HG03139 (cell line): ENCODE data around the gene POU2F1.

Experiments used
- ATAC-seq: cut with Tn5 transposase; IDR thresholded peaks from one replicate; pipeline ENCODE4 v1.9.1; 2021; ENCODE audit not compliant: unreplicated experiment

POU2F1 gene

GRCh38 chr1:167359295-167359694, 138.6 kb downstream of the POU2F1 start:
- no peak for ATAC-seq

- ATAC-seq = no peak
These were observed 139.4 kb downstream of the POU2F1 start for GRCh38 chr1:167360120-167360519.

GRCh38 chr1:167362638-167363037, 142.0 kb downstream of the POU2F1 start:
- ATAC-seq = no peak

DNA sequence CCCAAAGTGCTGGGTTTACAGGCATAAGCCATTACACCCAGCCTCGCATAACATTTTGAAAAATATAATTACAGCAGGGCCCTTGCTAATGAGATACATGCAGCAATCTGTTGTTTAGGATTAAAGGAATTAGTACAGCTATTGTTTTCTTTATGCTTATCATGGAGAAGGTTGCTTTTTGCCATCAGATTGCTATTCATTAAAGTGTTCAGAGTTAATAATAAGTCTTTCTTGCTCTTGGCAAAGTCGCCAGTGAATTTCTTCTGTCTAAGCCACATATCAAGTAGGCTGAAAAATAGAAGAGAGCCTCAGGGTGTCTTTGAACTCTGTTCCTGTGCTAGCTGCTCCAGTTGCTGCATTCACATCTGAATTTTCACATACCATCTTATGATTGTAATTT, 144.1 kb downstream of the POU2F1 start:
- ATAC-seq = no peak

DNA sequence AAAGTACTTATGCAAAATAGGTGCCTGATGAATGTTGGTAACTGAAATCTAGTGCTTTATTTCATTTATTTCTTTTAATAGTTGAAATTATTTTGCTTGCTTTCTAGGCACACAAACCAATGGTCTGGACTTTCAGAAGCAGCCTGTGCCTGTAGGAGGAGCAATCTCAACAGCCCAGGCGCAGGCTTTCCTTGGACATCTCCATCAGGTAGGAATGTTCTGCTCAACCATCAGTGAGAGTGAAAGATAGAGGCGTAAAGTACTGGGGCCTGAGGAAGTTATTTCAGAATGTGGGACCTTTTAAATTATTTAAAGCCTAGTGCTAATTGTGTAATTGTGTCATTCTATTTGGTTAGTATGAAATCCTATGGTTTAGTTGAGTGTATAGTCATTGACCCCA, 144.7 kb downstream of the POU2F1 start:
- no peak for ATAC-seq

GRCh38 chr1:167367705-167368104, 147.0 kb downstream of the POU2F1 start:
- no peak for ATAC-seq

- ATAC-seq = no peak
These were observed 148.5 kb downstream of the POU2F1 start for GRCh38 chr1:167369175-167369574.

- ATAC-seq = no peak
These were observed 149.2 kb downstream of the POU2F1 start for GRCh38 chr1:167369933-167370332.

GRCh38 chr1:167371030-167371429, 150.3 kb downstream of the POU2F1 start:
- ATAC-seq = no peak

DNA sequence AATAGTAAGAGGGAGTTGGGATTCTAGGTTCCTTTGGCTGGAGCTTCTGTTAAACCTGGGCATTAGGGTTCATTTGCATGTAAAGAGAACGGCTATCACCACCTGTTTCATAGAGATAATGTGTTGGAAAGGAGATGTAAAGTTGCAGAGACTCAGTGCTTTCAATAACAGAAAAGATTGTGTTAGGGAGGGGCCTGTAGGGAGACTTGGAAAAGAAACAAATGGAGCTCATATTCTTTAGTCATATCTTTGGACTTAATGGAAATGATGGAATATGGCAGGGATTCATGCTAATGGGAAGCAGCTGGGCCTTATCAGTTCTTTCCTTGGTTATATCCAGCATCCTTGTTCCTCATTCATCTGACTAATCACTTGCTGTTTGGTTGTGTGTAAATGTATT, 152.7 kb downstream of the POU2F1 start:
- ATAC-seq = no peak

DNA sequence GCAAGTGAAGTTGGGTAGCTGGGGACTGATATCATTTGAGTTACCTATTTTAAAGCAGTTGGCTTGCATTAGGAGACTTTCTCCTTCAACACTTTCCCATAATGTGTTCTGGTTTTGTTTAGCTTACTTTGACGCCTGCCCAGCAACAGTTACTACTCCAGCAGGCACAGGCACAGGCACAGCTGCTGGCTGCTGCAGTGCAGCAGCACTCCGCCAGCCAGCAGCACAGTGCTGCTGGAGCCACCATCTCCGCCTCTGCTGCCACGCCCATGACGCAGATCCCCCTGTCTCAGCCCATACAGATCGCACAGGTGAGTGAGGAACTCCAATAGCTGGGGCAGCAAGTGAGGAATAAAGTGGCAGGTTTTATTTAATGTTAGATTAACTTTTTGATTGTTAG, 153.3 kb downstream of the POU2F1 start:
- ATAC-seq = no peak

DNA sequence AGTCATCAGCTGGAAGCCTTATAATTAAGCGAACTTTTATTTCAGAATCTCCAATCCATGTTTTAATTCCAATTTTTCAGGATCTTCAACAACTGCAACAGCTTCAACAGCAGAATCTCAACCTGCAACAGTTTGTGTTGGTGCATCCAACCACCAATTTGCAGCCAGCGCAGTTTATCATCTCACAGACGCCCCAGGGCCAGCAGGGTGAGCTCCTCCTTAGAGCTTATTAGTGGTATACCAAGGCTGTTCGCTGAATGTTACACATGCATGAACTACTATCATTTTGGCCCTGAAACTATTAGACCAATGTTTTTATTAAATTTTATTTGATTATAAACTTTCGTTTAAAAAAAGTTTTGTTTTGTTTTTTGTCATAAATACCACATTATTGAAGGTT, 155.3 kb downstream of the POU2F1 start:
- no peak for ATAC-seq

- no peak for ATAC-seq
These were observed 166.7 kb downstream of the POU2F1 start for GRCh38 chr1:167387251-167387910.

DNA sequence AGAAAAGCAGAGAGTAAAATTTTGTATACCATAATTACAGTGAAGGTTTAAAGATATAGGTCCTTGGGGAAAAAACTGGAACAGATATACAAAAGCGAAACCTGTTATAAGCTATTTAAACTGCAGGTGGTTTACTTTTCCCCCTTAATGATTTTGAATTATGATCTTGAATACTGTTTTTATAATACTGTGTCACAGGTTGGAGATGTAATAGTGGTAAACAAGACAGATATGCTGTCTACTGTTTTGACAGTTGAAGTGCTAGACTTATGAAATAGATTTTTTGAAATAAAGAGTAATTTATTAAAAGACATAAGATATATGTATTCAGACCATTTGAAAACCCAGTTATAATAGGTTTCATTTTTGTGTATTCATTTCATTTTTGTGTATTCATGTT, 168.3 kb downstream of the POU2F1 start:
- no peak for ATAC-seq

GRCh38 chr1:167392200-167392696, 171.6 kb downstream of the POU2F1 start:
- ATAC-seq = no peak

- ATAC-seq = no peak
These were observed 179.8 kb downstream of the POU2F1 start for GRCh38 chr1:167400359-167400953.

DNA sequence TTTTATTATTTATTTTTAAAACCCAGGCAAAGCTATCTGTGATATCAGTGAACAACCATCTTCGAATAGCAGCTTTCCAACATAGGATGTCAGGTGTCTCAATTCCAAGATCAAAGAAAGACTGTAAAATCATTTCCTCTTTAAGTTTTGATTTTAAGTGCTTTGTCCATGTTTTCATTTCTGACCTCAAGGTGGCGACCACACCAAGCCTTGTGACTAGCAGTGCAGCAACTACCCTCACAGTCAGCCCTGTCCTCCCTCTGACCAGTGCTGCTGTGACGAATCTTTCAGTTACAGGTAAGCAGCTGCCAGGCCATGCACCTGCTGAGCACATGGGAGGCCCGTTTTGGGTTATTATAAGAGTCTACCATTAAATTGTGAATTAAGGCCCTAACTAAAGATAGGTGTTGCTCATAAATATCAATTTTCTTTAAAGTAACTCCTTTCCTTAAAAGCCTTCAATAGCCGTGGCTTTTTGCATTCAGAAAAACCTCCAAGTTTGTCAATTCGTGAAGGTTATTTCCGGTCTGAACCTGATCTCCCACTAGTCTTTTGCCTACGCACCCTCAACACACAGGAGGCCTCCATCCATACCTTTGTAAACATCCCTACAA, 180.7 kb downstream of the POU2F1 start:
- no peak for ATAC-seq

- no peak for ATAC-seq
These were observed 183.6 kb downstream of the POU2F1 start for GRCh38 chr1:167404161-167404888.

- ATAC-seq = no peak
These were observed 184.2 kb downstream of the POU2F1 start for GRCh38 chr1:167404908-167405307.

DNA sequence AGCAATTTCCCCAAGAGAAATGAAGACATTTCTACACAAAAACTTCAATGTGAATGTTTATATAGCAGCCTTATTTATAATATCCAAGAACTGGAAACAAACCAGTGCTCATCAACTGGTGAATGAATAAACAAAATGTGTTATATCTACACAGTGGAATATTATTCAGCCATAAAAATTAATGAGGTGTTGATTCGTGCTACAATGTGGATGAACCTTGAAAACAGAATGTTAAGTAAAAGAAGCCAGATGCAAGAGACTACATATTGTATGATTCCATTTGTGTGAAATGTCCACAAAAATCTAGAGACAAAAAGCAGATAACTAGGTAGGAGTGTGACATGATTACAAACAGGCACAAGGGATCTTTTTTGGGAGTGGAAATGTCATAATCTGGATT, 187.7 kb downstream of the POU2F1 start:
- no peak for ATAC-seq

DNA sequence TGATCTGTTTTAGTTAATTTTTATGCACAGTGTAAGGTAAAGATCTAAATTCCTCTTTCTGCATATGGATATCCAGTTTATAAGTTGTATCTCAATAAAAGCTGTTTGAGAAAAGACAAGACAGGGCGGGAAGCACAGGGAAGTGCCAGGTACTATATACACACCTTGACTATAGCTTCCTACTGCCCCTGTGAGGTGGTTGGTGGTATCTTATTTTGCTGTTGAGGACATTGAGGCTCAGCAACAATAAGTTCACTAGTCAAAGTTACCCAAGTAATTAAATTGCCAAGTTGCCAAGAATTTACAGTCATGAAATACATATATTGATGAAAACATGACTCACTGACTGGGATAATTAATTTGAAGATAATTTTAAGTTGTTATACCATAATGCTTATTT, 188.5 kb downstream of the POU2F1 start:
- ATAC-seq = no peak

DNA sequence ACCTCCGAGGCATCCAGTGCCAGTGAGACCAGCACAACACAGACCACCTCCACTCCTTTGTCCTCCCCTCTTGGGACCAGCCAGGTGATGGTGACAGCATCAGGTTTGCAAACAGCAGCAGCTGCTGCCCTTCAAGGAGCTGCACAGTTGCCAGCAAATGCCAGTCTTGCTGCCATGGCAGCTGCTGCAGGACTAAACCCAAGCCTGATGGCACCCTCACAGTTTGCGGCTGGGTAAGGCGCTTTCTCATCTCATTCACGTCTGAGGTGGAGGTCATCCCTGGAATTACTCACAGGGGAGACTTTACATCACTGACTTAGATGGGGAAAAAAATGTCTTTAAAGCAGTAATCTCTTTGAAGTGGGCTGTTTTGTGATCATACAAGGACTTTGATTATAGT, 191.4 kb downstream of the POU2F1 start:
- ATAC-seq = no peak
